ENCODE data around the gene ZNF614. TPM values are rescaled to one million over a fixed set of nuclear protein-coding genes. Genes with fewer than 3 reads are reported as not detected.

Gene ZNF614
- 2.3 to 4.0 TPM (median 3.1 TPM) in 5 replicates for total RNA-seq (2022; extraction: Qiagen RNA extraction; ENCODE audit: low read depth)

DNA sequence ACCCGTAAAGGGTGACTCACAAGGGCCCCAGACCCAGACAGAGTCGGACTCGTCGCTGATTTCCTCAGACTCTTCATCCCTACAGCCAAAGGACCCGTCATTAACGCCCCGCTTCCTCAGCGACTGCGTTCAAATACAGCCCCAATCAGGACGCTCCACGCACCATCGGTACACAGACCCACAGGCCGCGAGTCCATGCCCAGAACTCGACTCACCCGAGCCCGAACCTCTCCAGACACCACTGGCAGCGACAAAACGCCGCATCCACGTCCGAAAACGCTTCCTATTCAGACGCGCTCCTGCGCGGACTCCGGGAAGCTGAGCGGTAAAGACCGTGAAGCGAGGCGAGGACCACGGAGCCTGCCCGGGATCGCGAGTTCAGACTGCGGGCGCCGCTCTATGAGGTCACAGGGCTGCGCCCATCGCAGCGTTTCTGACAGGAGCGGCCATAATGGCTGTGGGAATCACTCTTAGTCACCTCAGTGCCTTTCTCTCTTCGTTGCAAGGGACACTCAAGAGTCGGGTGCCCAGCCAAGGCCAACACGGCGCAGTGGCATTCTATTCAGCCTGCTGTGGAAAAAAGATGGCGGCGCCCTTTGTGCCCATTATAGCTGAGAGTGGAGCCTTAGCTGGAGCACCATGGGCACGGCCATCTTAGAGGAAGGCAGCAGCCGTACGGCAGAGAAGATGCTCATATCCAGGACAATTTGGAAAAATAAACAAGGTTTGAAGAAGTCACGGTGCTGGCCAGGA is at the start of gene ZNF614:
TSS of gene ZNF614 (minus strand) at position 353 of the 753 bp plus-strand sequence. CDS start 2,634 bp downstream, outside the sequence.

DNA sequence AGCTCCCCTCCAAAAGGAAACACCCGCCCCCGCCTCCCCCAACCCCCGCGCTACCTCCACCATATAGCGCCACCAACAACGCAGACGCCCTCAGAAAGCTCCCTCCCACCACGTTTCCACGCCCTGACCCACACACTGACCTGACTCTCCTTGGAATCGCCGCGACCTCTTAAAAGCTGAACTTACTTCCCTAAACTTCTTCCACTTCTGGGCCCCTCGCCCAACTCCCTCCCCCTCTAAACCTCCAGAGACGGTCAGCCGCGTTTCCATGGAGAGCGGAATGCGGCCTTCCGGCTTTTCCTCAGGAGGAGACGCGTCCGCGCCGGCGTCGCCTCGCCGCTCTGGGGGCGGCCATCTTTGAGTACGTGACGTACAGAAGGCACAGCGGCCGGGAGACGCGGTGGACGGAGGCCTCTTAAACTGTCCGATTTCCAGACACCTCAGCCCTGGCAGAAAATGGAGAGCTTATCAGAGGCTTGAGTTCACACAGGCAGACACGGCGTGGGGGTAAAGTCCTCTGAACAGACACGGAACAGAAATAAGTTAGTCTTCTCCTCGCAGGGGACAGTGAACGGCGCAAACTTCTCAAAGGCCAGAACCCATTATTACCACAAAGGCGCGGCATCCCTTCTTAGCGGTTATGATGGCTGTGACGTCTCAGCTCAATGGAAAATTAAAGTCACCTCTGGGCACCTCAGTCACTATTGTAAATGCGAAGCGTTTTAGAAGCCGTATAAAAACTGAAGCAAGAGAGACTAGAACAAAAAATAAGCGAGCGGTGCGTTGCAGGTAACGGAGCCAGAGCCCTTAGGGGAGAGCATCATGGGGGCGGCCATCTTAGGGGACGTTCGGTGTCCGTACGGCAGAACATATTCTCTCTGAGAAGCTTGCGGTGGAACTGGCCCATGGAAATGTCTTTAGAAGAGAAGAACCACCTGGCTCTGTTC is 20.6 kb upstream of the ZNF614 start, which contains the start of gene ZNF432:
TSS of gene ZNF432 (minus strand) at position 284 of the 947 bp plus-strand sequence. CDS start 1,970 bp downstream, outside the sequence.

DNA sequence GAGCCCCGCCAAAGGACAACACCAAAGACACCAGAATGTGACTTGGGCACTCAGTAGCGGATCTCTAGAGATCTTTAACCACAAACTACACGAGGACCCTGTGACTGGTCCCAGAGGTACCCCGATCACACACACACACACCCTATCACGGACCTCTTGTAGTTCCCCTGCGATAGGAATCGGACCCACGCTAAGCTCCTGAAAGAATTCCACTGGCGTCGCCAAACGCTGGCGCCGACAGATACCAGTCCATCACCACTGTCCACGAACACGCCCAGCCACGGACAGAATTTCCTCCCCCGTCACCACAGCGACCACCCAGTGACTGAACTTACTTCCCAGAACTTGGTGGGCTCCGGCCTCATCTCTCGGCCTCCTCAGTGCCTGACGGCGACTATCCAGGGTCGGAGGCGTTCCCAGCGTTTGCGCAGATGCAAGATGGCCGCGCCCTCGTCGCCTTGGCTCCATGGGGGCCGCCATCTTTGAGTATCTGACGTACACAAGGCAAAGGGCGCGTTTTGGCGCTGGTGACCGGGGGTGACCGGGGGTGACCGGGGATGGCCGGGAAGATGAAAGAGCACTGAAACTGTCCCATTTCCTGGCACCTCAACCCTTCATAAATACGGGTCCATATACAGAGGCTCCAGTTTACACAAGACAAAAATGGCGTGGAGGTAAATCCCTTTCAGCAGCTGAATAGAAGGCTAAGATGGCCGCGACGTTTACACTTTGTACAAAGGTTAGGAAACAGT is 20.2 kb downstream of the ZNF614 start, which contains the start of gene ZNF615:
TSS of gene ZNF615 (minus strand) at position 406 of the 752 bp plus-strand sequence. CDS start 4,500 bp downstream, outside the sequence.

DNA sequence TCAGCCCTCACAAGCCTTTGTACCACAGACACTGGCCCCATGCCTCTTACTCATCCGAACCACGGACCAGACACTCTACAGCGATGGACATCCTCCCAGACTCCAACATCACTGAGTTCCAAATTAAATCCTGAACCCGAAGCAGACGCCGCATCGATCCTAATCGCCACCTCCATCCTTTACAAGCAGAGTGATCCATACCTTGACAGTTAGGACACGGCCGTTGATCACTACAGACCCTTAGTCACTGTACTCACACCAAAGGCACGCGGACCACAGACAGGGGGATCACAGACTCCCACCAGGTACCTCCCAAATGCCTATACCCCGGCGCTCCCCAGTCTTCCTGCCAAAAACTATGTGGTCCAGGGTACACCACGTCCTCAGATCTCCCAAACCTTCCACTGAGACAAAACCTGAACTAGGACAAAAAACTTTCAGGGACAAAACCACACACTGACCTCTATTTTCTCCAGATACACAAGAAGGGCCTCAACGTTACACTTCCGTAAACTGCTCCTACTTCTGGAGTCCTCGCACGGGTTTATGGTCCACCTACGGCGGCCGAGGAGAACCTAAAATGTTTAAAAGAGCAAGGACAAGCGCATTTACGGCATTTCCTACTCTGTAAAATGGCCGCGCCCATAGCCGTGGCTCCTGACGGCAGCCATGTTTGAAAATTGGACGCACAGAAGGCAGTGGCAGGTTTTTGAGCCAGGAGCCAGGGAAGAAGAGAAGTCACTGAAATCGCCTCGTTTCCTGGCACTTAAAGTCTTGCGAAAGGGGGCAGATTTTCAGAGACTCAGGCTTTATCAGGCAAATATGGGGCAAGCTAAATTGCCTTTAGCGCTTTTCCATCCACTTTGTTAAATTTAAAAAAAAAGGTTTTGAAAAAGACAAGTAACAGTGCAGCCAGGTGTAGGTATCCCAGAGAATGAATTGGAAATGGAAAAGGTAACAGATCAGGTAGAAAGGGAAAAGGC is 41.6 kb downstream of the ZNF614 start, which contains the start of gene ZNF350:
TSS of gene ZNF350 (minus strand) at position 532 of the 983 bp plus-strand sequence. CDS start 12,480 bp downstream, outside the sequence.

Other genes with a start within 250 kb of the ZNF614 start
- not detected in 5 replicates for gene FPR3, start 233.2 kb downstream of the ZNF614 start, total RNA-seq (2022; extraction: Qiagen RNA extraction; ENCODE audit: low read depth)
- gene ZNF577, start 140.4 kb downstream of the ZNF614 start, total RNA-seq (2022; extraction: Qiagen RNA extraction; ENCODE audit: low read depth) = 0.06 to 0.13 TPM in 2 of 5 replicates, not detected in the others
- 0.12 to 0.25 TPM (median 0.19 TPM) in 4 of 5 replicates, not detected in the other for gene ZNF649, start 123.4 kb downstream of the ZNF614 start, total RNA-seq (2022; extraction: Qiagen RNA extraction; ENCODE audit: low read depth)
- 1.00 to 2.1 TPM (median 1.4 TPM) in 5 replicates for gene ZNF613, start 100.9 kb downstream of the ZNF614 start, total RNA-seq (2022; extraction: Qiagen RNA extraction; ENCODE audit: low read depth)
- gene ZNF350, start 41.5 kb downstream of the ZNF614 start, total RNA-seq (2022; extraction: Qiagen RNA extraction; ENCODE audit: low read depth) = 3.3 to 5.9 TPM (median 4.0 TPM) in 5 replicates
- gene ZNF615, start 20.2 kb downstream of the ZNF614 start, total RNA-seq (2022; extraction: Qiagen RNA extraction; ENCODE audit: low read depth) = 3.3 to 4.6 TPM (median 4.3 TPM) in 5 replicates
- 1.3 to 2.5 TPM (median 1.8 TPM) in 5 replicates for gene ZNF432, start 20.5 kb upstream of the ZNF614 start, total RNA-seq (2022; extraction: Qiagen RNA extraction; ENCODE audit: low read depth)
- 1.7 to 3.1 TPM (median 1.8 TPM) in 5 replicates for gene ZNF841, start 67.4 kb upstream of the ZNF614 start, total RNA-seq (2022; extraction: Qiagen RNA extraction; ENCODE audit: low read depth)
- 0.48 to 1.4 TPM (median 0.79 TPM) in 5 replicates for gene ZNF616, start 111.6 kb upstream of the ZNF614 start, total RNA-seq (2022; extraction: Qiagen RNA extraction; ENCODE audit: low read depth)
- gene ZNF836, start 143.2 kb upstream of the ZNF614 start, total RNA-seq (2022; extraction: Qiagen RNA extraction; ENCODE audit: low read depth) = 0.33 to 0.95 TPM (median 0.52 TPM) in 5 replicates
- gene PPP2R1A, start 161.7 kb upstream of the ZNF614 start, total RNA-seq (2022; extraction: Qiagen RNA extraction; ENCODE audit: low read depth) = 210 to 308 TPM (median 302 TPM) in 5 replicates
- gene ZNF766, start 241.2 kb upstream of the ZNF614 start, total RNA-seq (2022; extraction: Qiagen RNA extraction; ENCODE audit: low read depth) = 6.0 to 14.9 TPM (median 9.6 TPM) in 5 replicates

All from A549 treated with ZK216348 at 1 μM for 4 hours (cell line).